Measurements from ENCODE around the gene RHOF.

RHOF gene

GRCh38 chr12:121810833-121811433 is 17.4 kb upstream of the RHOF start:
- no peak for TF ChIP-seq CTCF (conservative IDR thresholded peaks at IDR 0.05; ENCODE audit: low read depth)
- ChIA-PET POLR2A (ENCODE audit: low non-redundant PET) (interaction anchor here (0.8 to 1.7 kb wide), 4 partner anchors 8 to 16 kb away, joined by 3 to 12 read pairs (median 4); no protein-coding TSS in a partner anchor), CTCF (interaction anchor here (0.6 to 9.2 kb wide), 10 partner anchors 9 to 185 kb away, joined by 3 to 212 read pairs (median 4); partner anchors contain the start of genes RHOF and SETD1B)
- H3K27ac ChIP-seq: peak overlapping the region; percentile 99
- DNase-seq (ENCODE audit: low spot score): no peak

- no peak for TF ChIP-seq CTCF (conservative IDR thresholded peaks at IDR 0.05; ENCODE audit: low read depth)
- H3K27ac ChIP-seq: peak overlapping the region; percentile 99
- DNase-seq (ENCODE audit: low spot score): no peak
- POLR2A ChIA-PET (ENCODE audit: low non-redundant PET): interaction anchor here (0.8 kb wide), 1 partner anchor 11 kb away, joined by 5 read pairs; no protein-coding TSS in a partner anchor
- CTCF ChIA-PET: interaction anchor here (0.6 to 9.2 kb wide), 4 partner anchors 8 to 341 kb away, joined by 8 to 212 read pairs (median 14); partner anchors contain the start of genes RHOF and SETD1B
Observed at GRCh38 chr12:121810234-121810817, 16.8 kb upstream of the RHOF start.

- CTCF ChIA-PET: interaction anchor here (0.6 to 9.2 kb wide), 2 partner anchors 14 to 342 kb away, joined by 11 to 212 read pairs; partner anchors contain the start of gene RHOF
- DNase-seq (ENCODE audit: low spot score): no peak
- POLR2A ChIA-PET (ENCODE audit: low non-redundant PET): no interaction called here
- H3K27ac ChIP-seq: peak overlapping the region; percentile 99
- no peak for TF ChIP-seq CTCF (conservative IDR thresholded peaks at IDR 0.05; ENCODE audit: low read depth)
Observed at GRCh38 chr12:121809712-121810116, 16.2 kb upstream of the RHOF start.

GRCh38 chr12:121808623-121809022 is 15.1 kb upstream of the RHOF start:
- ChIA-PET POLR2A (ENCODE audit: low non-redundant PET) (no interaction called here), CTCF (interaction anchor here (9.2 kb wide), 1 partner anchor 13 kb away, joined by 212 read pairs; the partner anchor contains the start of gene RHOF)
- no peak for TF ChIP-seq CTCF (conservative IDR thresholded peaks at IDR 0.05; ENCODE audit: low read depth)
- H3K27ac ChIP-seq: peak overlapping the region; percentile 99
- DNase-seq (ENCODE audit: low spot score): no peak

GRCh38 chr12:121807642-121808347 is 14.3 kb upstream of the RHOF start:
- no peak for TF ChIP-seq CTCF (conservative IDR thresholded peaks at IDR 0.05; ENCODE audit: low read depth)
- H3K27ac ChIP-seq: peak overlapping the region; percentile 99
- no peak for DNase-seq (ENCODE audit: low spot score)
- CTCF ChIA-PET: interaction anchor here (9.2 kb wide), 1 partner anchor 12 kb away, joined by 212 read pairs; the partner anchor contains the start of gene RHOF
- POLR2A ChIA-PET (ENCODE audit: low non-redundant PET): no interaction called here

Data from RWPE1 (cell line).